Caco-2 (cell line): ENCODE results near the gene KMO. TPM values are rescaled to one million over a fixed set of nuclear protein-coding genes. Genes with fewer than 3 reads are reported as not detected.

Source experiments
- BruUV-seq: library from RNA; stranded (reverse); fragments of 400-500 nt; replicated peaks from 2 replicates; lab custom pipeline; 2021; lab: Mats Ljungman, UMichigan
- CTCF ChIA-PET: fragments of 300-600 bp; sonication (Branson Sonifier 250); formaldehyde crosslinking; loops from one replicate; lab custom pipeline; 2022; ENCODE audit warnings: antibody characterized with exemption; lab: Charles Lee
- POLR2A ChIA-PET: fragments of 300-600 bp; sonication (Branson Sonifier 250); formaldehyde crosslinking; loops from one replicate; lab custom pipeline; 2022; ENCODE audit warnings: antibody characterized with exemption; lab: Charles Lee
- DNase-seq, 2 experiments: peaks; one replicate each; pipeline versions ENCODE4 v3.0.0 to v3.0.0-alpha.2; 2020 to 2022
- H3K27me3 ChIP-seq: replicated peaks from 2 replicates; pipeline ENCODE4 v1.6.0; 2011; ENCODE audit warnings: low read length; ENCODE audit not compliant: control insufficient read depth, insufficient read depth
- H3K36me3 ChIP-seq: 2 replicates; pipeline ENCODE4 v1.5.1; 2011; ENCODE audit warnings: low read length; ENCODE audit not compliant: control insufficient read depth, insufficient read depth
- H3K4me1 ChIP-seq: fragments of 250-450 bp; sonication (Bioruptor Pico); 2 replicates; pipeline ENCODE4 v1.5.1; 2020; ENCODE audit warnings: mild to moderate bottlenecking
- H3K4me3 ChIP-seq: 2 replicates; pipeline ENCODE4 v1.5.1; 2011; ENCODE audit warnings: low read depth, mild to moderate bottlenecking, control low read depth, low read length
- H3K9me3 ChIP-seq: fragments of 250-450 bp; sonication (Bioruptor Pico); 2 replicates; pipeline ENCODE4 v1.5.1; 2020; ENCODE audit warnings: mild to moderate bottlenecking, moderate library complexity
- H3K27ac Mint-ChIP-seq: one replicate; pipeline ENCODE4 v1.8.0; 2022; ENCODE audit warnings: mixed read lengths; ENCODE audit not compliant: unreplicated experiment
- H3K27me3 Mint-ChIP-seq: one replicate; pipeline ENCODE4 v1.8.0; 2022; ENCODE audit warnings: mixed read lengths; ENCODE audit not compliant: insufficient read depth, unreplicated experiment
- H3K36me3 Mint-ChIP-seq: one replicate; pipeline ENCODE4 v1.8.0; 2022; ENCODE audit warnings: mild to moderate bottlenecking, mixed read lengths; ENCODE audit not compliant: insufficient read depth, unreplicated experiment
- H3K4me1 Mint-ChIP-seq: one replicate; pipeline ENCODE4 v1.8.0; 2022; ENCODE audit warnings: low read depth, mixed read lengths; ENCODE audit not compliant: unreplicated experiment
- H3K4me3 Mint-ChIP-seq: one replicate; pipeline ENCODE4 v1.8.0; 2022; ENCODE audit warnings: mild to moderate bottlenecking, moderate library complexity, mixed read lengths; ENCODE audit not compliant: unreplicated experiment
- H3K9me3 Mint-ChIP-seq: one replicate; pipeline ENCODE4 v1.8.0; 2022; ENCODE audit warnings: mixed read lengths; ENCODE audit not compliant: unreplicated experiment
- intact Hi-C: fragments of 100-400 bp; cut with micrococcal nuclease; formaldehyde crosslinking; loops from one replicate; pipeline ENCODE4 v1.10.0; 2022; ENCODE audit not compliant: unreplicated experiment
- total RNA-seq: library from RNA; stranded (reverse); gene quantifications from 2 replicates; pipeline ENCODE4 v1.2.3, GENCODE V29; 2022
- TF ChIP-seq, protein P1 (sequence below), 2 experiments: fragments of 200-600 bp in 1 of 2; IDR thresholded peaks; 1 replicate in 1 of 2; 2 replicates in 1 of 2; pipeline versions ENCODE4 v1.5.1 to v1.8.0; 2011 to 2022; ENCODE audit warnings: antibody characterized with exemption in 1 of 2, control low read depth in 1 of 2, inconsistent platforms in 1 of 2, low read depth in 1 of 2, low read length in 1 of 2, mild to moderate bottlenecking in 1 of 2, moderate library complexity in 1 of 2; ENCODE audit not compliant: insufficient read depth in 1 of 2, severe bottlenecking in 1 of 2, unreplicated experiment in 1 of 2

The KMO gene
- total RNA-seq, 1 experiment from 2014 or later, result not detected

DNA sequence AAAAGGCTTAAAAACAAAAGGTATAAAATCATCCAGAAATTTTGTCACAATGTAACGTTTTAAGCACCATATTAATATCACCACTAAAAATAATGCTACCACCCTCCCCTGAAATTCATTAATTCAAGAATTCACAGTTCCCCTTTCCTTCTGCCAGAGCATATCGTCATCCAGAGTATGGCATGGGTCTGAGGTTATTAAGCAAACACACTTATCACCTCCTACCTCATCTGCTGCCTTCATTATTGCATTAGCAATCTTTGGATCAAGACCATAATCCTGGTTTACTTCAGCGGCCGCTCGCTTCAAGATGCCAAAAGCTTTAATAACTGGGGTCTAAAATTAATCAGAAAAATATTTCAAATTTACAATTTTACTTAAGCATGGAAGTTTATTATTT lies 18.8 kb upstream of the KMO start:
- H3K27ac Mint-ChIP-seq, result no peak overlapping the region
- Histone ChIP-seq H3K36me3 (peaks cover 1% of the 10 kb centered on the region; the same call in 1 of the 2 replicates), H3K4me3 (no peak overlapping the region), H3K4me1 (peaks cover 4% of the 10 kb centered on the region; the same call in 1 of the 2 replicates), H3K27me3 (no peaks in the 10 kb centered on the region), H3K9me3 (no peaks in the 10 kb centered on the region)
- H3K36me3 Mint-ChIP-seq, result peaks cover 10% of the 10 kb centered on the region
- no peaks in the 10 kb centered on the region for H3K9me3 Mint-ChIP-seq
- TF ChIP-seq, protein P1, sequence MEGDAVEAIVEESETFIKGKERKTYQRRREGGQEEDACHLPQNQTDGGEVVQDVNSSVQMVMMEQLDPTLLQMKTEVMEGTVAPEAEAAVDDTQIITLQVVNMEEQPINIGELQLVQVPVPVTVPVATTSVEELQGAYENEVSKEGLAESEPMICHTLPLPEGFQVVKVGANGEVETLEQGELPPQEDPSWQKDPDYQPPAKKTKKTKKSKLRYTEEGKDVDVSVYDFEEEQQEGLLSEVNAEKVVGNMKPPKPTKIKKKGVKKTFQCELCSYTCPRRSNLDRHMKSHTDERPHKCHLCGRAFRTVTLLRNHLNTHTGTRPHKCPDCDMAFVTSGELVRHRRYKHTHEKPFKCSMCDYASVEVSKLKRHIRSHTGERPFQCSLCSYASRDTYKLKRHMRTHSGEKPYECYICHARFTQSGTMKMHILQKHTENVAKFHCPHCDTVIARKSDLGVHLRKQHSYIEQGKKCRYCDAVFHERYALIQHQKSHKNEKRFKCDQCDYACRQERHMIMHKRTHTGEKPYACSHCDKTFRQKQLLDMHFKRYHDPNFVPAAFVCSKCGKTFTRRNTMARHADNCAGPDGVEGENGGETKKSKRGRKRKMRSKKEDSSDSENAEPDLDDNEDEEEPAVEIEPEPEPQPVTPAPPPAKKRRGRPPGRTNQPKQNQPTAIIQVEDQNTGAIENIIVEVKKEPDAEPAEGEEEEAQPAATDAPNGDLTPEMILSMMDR (IDR thresholded peaks at IDR 0.05; ENCODE audit: insufficient read depth in 1 of 2, low read depth in 1 of 2, low read length in 1 of 2, severe bottlenecking in 1 of 2, unreplicated experiment in 1 of 2), result no peak
- no peak overlapping the region for H3K4me3 Mint-ChIP-seq
- intact Hi-C loops, result no loop called here
- no TSS peak for BruUV-seq
- no peak for DNase-seq
- CTCF ChIA-PET, result no interaction called here
- H3K27me3 Mint-ChIP-seq, result no peaks in the 10 kb centered on the region
- POLR2A ChIA-PET, result no interaction called here
- H3K4me1 Mint-ChIP-seq, result no peaks in the 10 kb centered on the region

- CTCF ChIA-PET, result no interaction called here
- Mint-ChIP-seq H3K4me3 (no peak overlapping the region), H3K4me1 (peaks cover 6% of the 10 kb centered on the region), H3K27ac (peak overlapping the region; percentile 43), H3K9me3 (no peaks in the 10 kb centered on the region), H3K27me3 (peaks cover 13% of the 10 kb centered on the region), H3K36me3 (peaks cover 5% of the 10 kb centered on the region)
- H3K9me3 ChIP-seq, result no peaks in the 10 kb centered on the region
- peaks cover 1% of the 10 kb centered on the region; the same call in 1 of the 2 replicates for H3K36me3 ChIP-seq
- TF ChIP-seq, protein P1 (IDR thresholded peaks at IDR 0.05; ENCODE audit: insufficient read depth in 1 of 2, low read depth in 1 of 2, low read length in 1 of 2, severe bottlenecking in 1 of 2, unreplicated experiment in 1 of 2), result no peak
- BruUV-seq, result TSS peak; percentile 55
- peak; percentile 35 to 41 for DNase-seq
- no peaks in the 10 kb centered on the region for H3K27me3 ChIP-seq
- peaks cover 4% of the 10 kb centered on the region; the same call in 1 of the 2 replicates for H3K4me1 ChIP-seq
- intact Hi-C loops, result loop anchor here (5.0 kb wide), 1 partner anchor 329 kb away; the partner anchor contains the start of gene EXO1
- peak overlapping the region; percentile 53 for H3K4me3 ChIP-seq
- POLR2A ChIA-PET, result no interaction called here
Measured at GRCh38 chr1:241518476-241519307, 13.5 kb upstream of the KMO start.

- no peaks in the 10 kb centered on the region for H3K9me3 Mint-ChIP-seq
- peak within 1 kb of the TSS; percentile 43 for H3K27ac Mint-ChIP-seq
- TF ChIP-seq, protein P1 (IDR thresholded peaks at IDR 0.05; ENCODE audit: insufficient read depth in 1 of 2, low read depth in 1 of 2, low read length in 1 of 2, severe bottlenecking in 1 of 2, unreplicated experiment in 1 of 2), result no peak
- intact Hi-C loops, result loop anchor here (5.0 kb wide), 1 partner anchor 328 kb away; the partner anchor contains the start of gene EXO1
- Histone ChIP-seq H3K36me3 (peaks cover 1% of the 10 kb centered on the region; the same call in 1 of the 2 replicates), H3K4me3 (peak within 1 kb of the TSS; percentile 53), H3K4me1 (peaks cover 4% of the 10 kb centered on the region; the same call in 1 of the 2 replicates), H3K9me3 (no peaks in the 10 kb centered on the region), H3K27me3 (no peaks in the 10 kb centered on the region)
- peaks cover 18% of the 10 kb centered on the region for H3K27me3 Mint-ChIP-seq
- DNase-seq, result peak; percentile 95 to 97
- BruUV-seq, result no TSS peak
- no peak within 1 kb of the TSS for H3K4me3 Mint-ChIP-seq
- peaks cover 6% of the 10 kb centered on the region for H3K4me1 Mint-ChIP-seq
- peaks cover 5% of the 10 kb centered on the region for H3K36me3 Mint-ChIP-seq
- ChIA-PET POLR2A (no interaction called here), CTCF (no interaction called here)
Measured at GRCh38 chr1:241519308-241520079, 12.7 kb upstream of the KMO start, which contains the start of gene FH. Gene FH (minus strand): TSS chr1:241519755. CDS start chr1:241519722, 33 bp downstream.
